Raji (cell line): ENCODE measurements around the gene FANCC.

Experiments used
- POLR2A ChIP-seq: IDR thresholded peaks from 2 replicates; pipeline ENCODE4 v1.6.1; 2011; ENCODE audit warnings: low read depth, low read length, control low read depth; ENCODE audit not compliant: insufficient read depth

The FANCC gene

GRCh38 chr9:95218773-95219172 is 98.7 kb downstream of the FANCC start:
- no peak for TF ChIP-seq POLR2A

- TF ChIP-seq POLR2A: no peak
Measured at GRCh38 chr9:95217936-95218335, 99.6 kb downstream of the FANCC start.

GRCh38 chr9:95215336-95215898 is 102.1 kb downstream of the FANCC start:
- TF ChIP-seq POLR2A: no peak

GRCh38 chr9:95213117-95213516 is 104.4 kb downstream of the FANCC start:
- TF ChIP-seq POLR2A: no peak

GRCh38 chr9:95211028-95211427 is 106.5 kb downstream of the FANCC start:
- TF ChIP-seq POLR2A: no peak

GRCh38 chr9:95207403-95207802 is 110.1 kb downstream of the FANCC start:
- TF ChIP-seq POLR2A: no peak

GRCh38 chr9:95206143-95206542 is 111.4 kb downstream of the FANCC start:
- no peak for TF ChIP-seq POLR2A

- TF ChIP-seq POLR2A: no peak
Measured at GRCh38 chr9:95204710-95205109, 112.8 kb downstream of the FANCC start.

GRCh38 chr9:95204310-95204709 is 113.2 kb downstream of the FANCC start:
- TF ChIP-seq POLR2A: no peak

GRCh38 chr9:95202076-95202681 is 115.3 kb downstream of the FANCC start:
- no peak for TF ChIP-seq POLR2A

- TF ChIP-seq POLR2A: no peak
Measured at GRCh38 chr9:95201206-95201605, 116.3 kb downstream of the FANCC start.

- no peak for TF ChIP-seq POLR2A
Measured at GRCh38 chr9:95197692-95198271, 119.7 kb downstream of the FANCC start.

GRCh38 chr9:95193480-95193879 is 124.0 kb downstream of the FANCC start:
- TF ChIP-seq POLR2A: no peak

GRCh38 chr9:95193067-95193466 is 124.4 kb downstream of the FANCC start:
- no peak for TF ChIP-seq POLR2A

GRCh38 chr9:95192631-95193030 is 124.9 kb downstream of the FANCC start:
- no peak for TF ChIP-seq POLR2A

- no peak for TF ChIP-seq POLR2A
Measured at GRCh38 chr9:95190413-95190812, 127.1 kb downstream of the FANCC start.
